AG20443 (cell line): ENCODE measurements around the gene MAP7.
"Not testable (repeated sequence)": the region's sequence is repeated elsewhere in the genome, so short reads cannot be mapped to it uniquely, and the experiment has no call there.

Experiments
- DNase-seq: peaks from one replicate; pipeline ENCODE4 v3.0.0; 2012; ENCODE audit warnings: low spot score, mixed read lengths

Gene MAP7

DNA sequence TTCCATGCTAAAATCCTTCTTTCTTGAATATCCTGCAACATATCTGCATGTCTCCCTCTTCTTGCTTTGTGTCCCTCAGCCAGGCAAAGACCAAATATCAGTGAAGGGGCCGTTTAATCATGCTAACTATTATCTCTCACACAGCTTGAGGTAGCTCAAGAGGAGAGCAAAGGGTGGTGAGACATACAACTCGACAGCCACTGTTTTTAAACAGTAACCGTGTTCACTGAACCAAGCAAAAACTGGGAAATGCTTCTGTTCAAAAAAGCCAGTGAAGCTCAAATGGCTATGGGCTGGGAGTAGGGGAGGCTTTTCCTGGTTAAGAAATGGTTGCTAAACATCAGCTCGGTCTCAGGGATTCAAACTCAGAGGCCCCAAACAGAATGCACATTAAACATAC is 83.4 kb downstream of the MAP7 start:
- DNase-seq: no peak

DNA sequence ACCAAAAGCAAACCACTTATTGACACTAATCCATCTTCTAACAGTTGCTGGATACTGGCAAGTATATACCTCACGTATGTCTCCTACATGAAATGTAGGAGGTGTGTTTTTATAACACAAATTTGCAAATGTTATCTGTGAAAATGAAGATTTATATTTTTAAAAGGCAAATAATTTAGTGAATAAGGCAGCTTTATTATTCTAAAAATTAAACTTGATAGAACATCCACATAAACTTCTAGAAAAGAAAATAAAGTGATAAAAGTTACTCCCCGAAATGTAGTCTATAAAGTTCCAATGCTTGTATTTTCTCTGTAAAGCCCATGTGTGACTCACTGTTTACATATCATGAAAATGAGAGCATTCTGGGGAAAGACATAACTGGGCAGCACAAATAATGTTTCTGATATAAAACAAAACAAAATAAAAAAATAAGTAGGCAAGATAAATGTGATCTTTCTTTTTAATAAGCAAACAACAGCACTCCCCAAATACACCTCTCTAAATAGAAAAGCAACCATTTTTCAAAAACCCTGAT is 84.4 kb downstream of the MAP7 start:
- no peak for DNase-seq

DNA sequence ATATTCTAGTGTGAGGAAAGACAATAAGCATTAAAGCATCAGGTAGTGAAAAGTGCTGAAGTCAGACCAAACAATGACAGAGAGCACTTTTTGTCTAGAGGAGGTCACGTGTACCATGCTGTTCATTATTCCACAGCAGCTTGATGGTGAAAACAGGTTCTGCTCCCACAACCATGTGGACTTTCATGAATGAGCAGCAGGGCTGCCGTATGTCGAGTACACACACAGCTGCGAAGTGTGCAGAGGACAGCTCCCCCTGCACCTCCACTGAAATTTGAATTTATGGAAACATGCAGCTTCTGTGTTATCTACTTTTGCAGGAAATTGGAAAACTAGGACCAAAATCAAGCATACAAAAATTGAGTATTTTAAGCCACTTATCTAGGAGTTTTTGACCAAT is 85.3 kb downstream of the MAP7 start:
- no peak for DNase-seq

GRCh38 chr6:136464148-136464547 is 86.1 kb downstream of the MAP7 start:
- no peak for DNase-seq

- no peak for DNase-seq
Observed at GRCh38 chr6:136463743-136464142, 86.5 kb downstream of the MAP7 start.

- DNase-seq: peak; percentile 69
Observed at GRCh38 chr6:136446579-136447187, 103.5 kb downstream of the MAP7 start.

DNA sequence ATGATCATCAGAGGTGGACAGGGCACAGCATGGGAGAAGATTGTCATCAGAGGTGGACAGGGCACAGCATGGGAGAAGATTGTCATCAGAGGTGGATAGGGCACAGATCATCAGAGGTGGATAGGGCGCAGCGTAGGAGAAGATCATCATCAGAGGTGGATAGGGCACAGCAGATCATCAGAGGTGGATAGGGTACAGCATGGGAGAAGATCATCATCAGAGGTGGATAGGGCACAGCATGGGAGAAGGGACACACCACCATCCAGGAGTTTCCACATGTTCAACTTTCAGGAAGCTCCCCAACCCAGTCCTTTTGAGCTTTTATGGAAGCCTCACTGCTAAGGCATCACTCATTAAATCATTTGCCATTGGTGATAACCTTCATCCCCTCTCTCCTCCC is 104.1 kb downstream of the MAP7 start:
- no peak for DNase-seq

- no peak for DNase-seq
Observed at GRCh38 chr6:136445063-136445462, 105.2 kb downstream of the MAP7 start.

DNA sequence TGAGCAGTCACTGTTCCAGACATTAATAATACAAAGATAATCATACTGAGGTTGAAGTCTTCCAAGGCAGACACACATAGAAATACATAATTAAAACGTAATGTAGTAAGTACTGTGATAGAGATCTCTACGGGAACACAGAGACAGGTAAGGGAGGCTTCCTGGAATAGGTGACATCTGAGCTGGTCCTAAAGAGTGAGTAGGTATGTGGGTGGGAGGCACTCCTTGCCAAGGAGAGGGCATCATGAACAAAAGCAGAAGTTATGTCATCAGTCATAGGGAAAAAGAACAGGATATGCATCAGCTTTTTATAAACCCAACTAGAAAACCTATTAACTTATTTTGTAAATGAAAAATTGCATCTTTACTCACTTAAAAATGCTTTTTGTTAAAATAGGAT is 110.0 kb downstream of the MAP7 start:
- no peak for DNase-seq

GRCh38 chr6:136439514-136440190 is 110.6 kb downstream of the MAP7 start:
- no peak for DNase-seq

DNA sequence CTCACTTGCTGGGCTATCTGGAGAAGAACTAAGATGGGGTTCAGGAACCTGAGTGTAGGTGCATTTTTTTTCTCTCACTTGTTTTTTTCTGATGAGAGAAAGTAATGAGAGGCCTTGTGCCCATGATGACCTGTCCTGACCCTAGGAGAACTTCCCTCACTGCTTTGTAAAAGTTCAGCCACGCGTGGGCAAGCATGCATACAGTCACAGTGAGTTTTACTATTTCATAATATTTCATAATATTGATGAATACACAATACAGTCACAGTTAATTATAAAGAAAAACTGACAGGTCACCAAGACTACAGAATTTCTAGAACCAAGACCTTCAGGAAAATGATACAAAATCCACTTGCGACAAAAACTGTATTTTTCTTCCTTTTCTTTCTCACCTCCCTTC is 111.8 kb downstream of the MAP7 start:
- DNase-seq: no peak

GRCh38 chr6:136437246-136437645 is 113.0 kb downstream of the MAP7 start:
- DNase-seq: no peak

DNA sequence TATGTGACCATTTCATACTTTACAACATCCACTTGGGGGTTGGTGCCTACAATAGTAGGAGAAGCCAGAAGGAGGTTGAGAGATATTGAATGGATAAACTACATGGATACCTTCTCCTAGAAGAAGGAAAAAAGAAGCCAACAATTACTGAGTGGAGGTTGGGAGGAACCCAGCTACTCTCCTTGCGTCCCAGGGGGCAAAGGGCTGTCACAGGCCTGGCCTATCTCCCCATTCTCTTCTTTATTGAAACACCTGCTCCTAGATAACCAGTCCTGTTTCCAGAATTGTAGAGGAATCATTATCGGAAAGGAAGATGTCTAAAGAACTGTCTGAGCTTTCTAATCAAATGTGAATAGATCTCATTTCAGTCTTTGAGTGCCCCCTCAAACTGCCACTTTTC is 115.1 kb downstream of the MAP7 start:
- DNase-seq: no peak

- DNase-seq: not testable (repeated sequence)
Observed at GRCh38 chr6:136431306-136431705, 118.9 kb downstream of the MAP7 start.

DNA sequence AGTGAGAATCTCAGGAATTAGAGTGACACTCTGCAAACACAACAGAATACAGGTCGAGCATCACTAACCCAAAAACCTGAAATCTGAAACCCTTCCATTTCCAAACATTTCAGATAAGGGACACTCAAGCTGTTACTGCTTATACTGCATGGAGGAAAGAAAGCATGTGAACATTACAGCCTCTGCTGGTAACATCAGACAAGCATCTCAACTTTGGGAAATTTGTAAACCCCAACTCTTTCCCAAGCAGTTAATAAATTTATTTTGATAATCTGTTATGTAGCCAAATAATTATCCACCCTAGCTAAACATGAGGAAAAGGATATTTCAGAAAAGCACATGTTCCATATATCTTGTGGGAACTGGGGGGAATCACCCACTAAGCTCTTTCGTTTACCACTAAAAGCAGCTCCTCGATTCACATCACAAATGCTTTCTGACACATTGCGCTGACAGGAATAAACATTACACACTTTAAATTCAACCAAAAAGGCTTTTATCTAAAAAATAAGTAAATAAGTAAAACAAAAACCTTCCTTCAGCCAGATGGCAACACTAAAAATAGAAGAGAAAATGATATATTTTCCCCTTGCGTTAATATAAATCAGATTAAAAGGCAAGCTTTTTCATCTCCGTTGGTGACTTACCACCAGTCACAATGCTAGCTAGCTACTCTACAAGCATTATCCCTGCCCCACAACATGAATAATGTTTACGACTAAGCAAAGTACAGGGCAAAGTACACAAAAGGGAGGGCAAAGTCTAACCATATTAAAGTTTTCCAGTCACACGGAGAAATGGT is 120.8 kb downstream of the MAP7 start:
- no peak for DNase-seq

DNA sequence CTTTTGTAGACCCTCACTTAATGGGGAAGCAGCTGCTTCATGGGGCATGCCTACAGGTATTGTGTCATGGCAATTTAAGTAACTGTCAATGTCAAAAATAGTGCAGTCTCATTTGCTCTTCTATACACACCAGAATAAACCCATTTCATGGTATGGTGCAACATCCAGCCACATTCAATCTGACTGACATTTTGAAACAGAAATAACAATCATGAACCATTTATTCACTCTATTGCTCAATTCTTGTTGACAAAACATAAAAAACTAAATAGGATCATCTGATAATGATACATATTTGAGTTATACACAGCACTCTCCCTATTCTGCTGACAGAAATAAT is 122.9 kb downstream of the MAP7 start:
- DNase-seq: no peak

- DNase-seq: no peak
Observed at GRCh38 chr6:136426627-136427377, 123.4 kb downstream of the MAP7 start.

DNA sequence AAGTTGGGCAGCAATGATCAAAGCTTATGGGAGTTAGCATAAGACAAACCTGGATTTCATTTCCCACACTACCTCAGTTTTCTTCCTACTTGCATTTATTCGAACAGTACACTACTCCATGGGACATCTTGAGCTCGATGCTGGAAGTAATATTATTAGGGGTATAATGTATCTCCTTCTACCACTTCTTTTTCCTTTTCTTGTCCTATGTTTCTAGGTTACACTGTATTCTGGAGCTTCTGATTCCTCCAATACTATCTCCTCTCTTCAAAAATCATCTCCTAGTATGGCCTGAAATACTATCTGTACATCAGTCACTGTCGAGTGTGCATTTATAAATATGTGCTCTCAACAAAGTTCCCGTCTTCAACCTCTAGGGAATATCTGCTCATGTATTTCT is 124.4 kb downstream of the MAP7 start:
- DNase-seq: no peak

DNA sequence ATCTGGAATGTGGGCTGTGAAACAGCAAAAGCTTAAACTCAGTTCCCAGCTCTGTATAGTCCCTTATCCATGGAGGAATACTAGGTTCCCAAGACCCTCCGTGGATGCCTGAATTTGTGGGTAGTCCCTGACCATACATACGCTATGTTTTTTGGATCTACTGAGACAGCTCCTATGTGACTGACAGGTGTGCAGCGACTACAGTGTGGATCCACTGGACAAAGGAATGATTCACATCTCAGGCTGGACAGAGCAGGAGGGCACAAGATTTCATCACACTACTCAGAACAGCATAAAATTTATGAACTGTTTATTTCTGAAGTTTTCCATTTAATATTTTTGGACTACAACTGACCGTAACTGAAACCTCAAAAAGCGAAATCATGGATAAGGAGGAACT is 125.3 kb downstream of the MAP7 start:
- DNase-seq: no peak

DNA sequence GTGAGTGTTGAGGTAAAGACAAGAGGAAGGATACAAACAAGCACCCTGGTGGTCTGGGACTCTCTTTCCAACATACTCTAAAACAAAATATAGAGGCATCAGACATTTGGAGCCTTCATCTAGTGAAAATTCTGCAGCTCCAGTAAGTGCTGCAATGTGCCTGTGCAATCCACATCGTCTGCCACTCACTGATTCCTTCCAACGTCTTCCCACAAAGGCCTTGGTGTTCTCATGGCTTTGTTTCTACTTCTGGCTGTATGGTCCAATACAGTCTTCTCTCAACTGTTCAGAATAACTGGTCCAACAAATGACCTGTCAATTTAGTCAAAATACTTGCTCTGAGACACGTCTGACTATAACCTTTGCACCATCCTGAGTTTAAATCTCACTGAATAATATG is 125.8 kb downstream of the MAP7 start:
- DNase-seq: no peak

- no peak for DNase-seq
Observed at GRCh38 chr6:136421537-136422158, 128.6 kb downstream of the MAP7 start.

GRCh38 chr6:136420853-136421252 is 129.4 kb downstream of the MAP7 start:
- DNase-seq: no peak
